Epithelial cell of prostate (primary cell): ENCODE results near the gene BCAP31.
A peak's percentile ranks its signal among the peaks of the same experiment; 100 is the strongest.
"Not testable (repeated sequence)": the region's sequence is repeated elsewhere in the genome, so short reads cannot be mapped to it uniquely, and the experiment has no call there.

Source experiments
- DNase-seq: peaks from one replicate; pipeline ENCODE4 v3.0.0-alpha.2; 2011; ENCODE audit warnings: low read depth, low spot score
- H3K27ac ChIP-seq: fragments of 450-650 bp; 2 replicates; pipeline ENCODE4 v1.5.1; 2017; ENCODE audit warnings: mild to moderate bottlenecking

The BCAP31 gene

GRCh38 chrX:153719238-153719637 lies 4.9 kb downstream of the BCAP31 start:
- no peak for DNase-seq

GRCh38 chrX:153717445-153717844 lies 6.7 kb downstream of the BCAP31 start:
- no peak for DNase-seq
- no peak overlapping the region for H3K27ac ChIP-seq

More at GRCh38 chrX:153719238-153719637, 4.9 kb downstream of the BCAP31 start:
- H3K27ac ChIP-seq, result no peak overlapping the region

GRCh38 chrX:153714256-153714655 lies 9.9 kb downstream of the BCAP31 start:
- DNase-seq, result no peak
- peak overlapping the region; percentile 26 for H3K27ac ChIP-seq

GRCh38 chrX:153709726-153710674 lies 14.2 kb downstream of the BCAP31 start:
- peak overlapping the region; percentile 80 for H3K27ac ChIP-seq

GRCh38 chrX:153708415-153708814 lies 15.8 kb downstream of the BCAP31 start:
- peak; percentile 69 for DNase-seq
- peak overlapping the region; percentile 80 for H3K27ac ChIP-seq

More at GRCh38 chrX:153709726-153710674, 14.2 kb downstream of the BCAP31 start:
- DNase-seq, result no peak

- no peak for DNase-seq
- H3K27ac ChIP-seq, result no peak overlapping the region
These were observed 16.8 kb downstream of the BCAP31 start for GRCh38 chrX:153707406-153707805.

GRCh38 chrX:153706799-153707198 lies 17.4 kb downstream of the BCAP31 start:
- H3K27ac ChIP-seq, result peak overlapping the region; percentile 35
- DNase-seq, result no peak

GRCh38 chrX:153705403-153706060 lies 18.7 kb downstream of the BCAP31 start:
- DNase-seq, result not testable (repeated sequence)
- H3K27ac ChIP-seq, result peak overlapping the region; percentile 35

- H3K27ac ChIP-seq, result peak overlapping the region; percentile 35
- DNase-seq, result not testable (repeated sequence)
These were observed 19.4 kb downstream of the BCAP31 start for GRCh38 chrX:153704631-153705402.

GRCh38 chrX:153704021-153704526 lies 20.1 kb downstream of the BCAP31 start:
- no peak for DNase-seq
- peak overlapping the region; percentile 35 for H3K27ac ChIP-seq

- DNase-seq, result no peak
- H3K27ac ChIP-seq, result no peak overlapping the region
These were observed 21.2 kb downstream of the BCAP31 start for GRCh38 chrX:153703036-153703370.

GRCh38 chrX:153702336-153703035 lies 21.7 kb downstream of the BCAP31 start:
- no peak overlapping the region for H3K27ac ChIP-seq
- no peak for DNase-seq

GRCh38 chrX:153701706-153702105 lies 22.5 kb downstream of the BCAP31 start:
- no peak overlapping the region for H3K27ac ChIP-seq
- no peak for DNase-seq

GRCh38 chrX:153700967-153701366 lies 23.2 kb downstream of the BCAP31 start:
- H3K27ac ChIP-seq, result no peak overlapping the region
- DNase-seq, result no peak

- DNase-seq, result no peak
- H3K27ac ChIP-seq, result no peak overlapping the region
These were observed 23.7 kb downstream of the BCAP31 start for GRCh38 chrX:153700376-153700945.

- not testable (repeated sequence) for H3K27ac ChIP-seq, DNase-seq
These were observed 24.3 kb downstream of the BCAP31 start for GRCh38 chrX:153699784-153700371.

- not testable (repeated sequence) for H3K27ac ChIP-seq, DNase-seq
These were observed 24.9 kb downstream of the BCAP31 start for GRCh38 chrX:153699210-153699783.

- peak overlapping the region; percentile 8 for H3K27ac ChIP-seq
- no peak for DNase-seq
These were observed 26.0 kb downstream of the BCAP31 start for GRCh38 chrX:153697924-153698865.
